ENCODE results near the gene NACC1.

NACC1 gene

DNA sequence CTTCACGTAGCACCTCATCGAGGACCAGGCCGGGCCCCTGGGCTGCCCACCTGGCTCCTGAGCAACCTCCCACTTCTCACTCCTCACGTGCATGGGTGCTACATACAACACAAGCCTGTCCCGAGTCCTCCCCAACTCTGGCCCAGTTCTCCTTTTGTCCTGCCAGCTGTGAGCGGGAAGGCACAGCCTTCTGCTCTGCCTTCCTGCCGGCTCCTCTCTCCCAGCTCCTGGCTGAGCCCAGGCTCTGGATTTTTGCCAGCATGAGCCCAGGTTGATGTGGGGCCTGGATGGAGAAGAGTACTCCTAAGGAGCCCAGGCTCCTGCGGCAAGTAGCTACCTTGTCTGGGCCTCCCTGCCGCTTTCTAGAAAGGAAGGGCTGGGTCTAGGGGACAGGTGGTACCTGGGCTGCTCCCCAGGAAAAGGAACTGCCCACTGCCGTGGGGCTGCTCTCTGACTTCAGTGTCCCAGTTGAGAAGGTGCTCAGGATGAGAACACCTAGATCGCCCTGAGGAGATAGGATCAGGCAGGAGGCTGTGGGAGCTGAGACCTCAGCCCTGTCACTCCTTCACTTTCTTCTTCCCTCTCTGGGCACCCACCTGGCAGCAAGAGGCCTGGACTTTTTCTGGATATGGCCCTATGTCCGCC is 39.0 kb upstream of the NACC1 start:
- DNase-seq (ENCODE audit: low read depth): no peak
- H3K4me3 ChIP-seq (ENCODE audit: low read depth, low read length): no peak overlapping the region
- TF ChIP-seq, protein P1, sequence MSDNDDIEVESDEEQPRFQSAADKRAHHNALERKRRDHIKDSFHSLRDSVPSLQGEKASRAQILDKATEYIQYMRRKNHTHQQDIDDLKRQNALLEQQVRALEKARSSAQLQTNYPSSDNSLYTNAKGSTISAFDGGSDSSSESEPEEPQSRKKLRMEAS (IDR thresholded peaks at IDR 0.05; ENCODE audit: low read depth, low read length): no peak
- TF ChIP-seq MYC (IDR thresholded peaks at IDR 0.05; ENCODE audit: low read depth, low read length): no peak
- TF ChIP-seq, protein P2, sequence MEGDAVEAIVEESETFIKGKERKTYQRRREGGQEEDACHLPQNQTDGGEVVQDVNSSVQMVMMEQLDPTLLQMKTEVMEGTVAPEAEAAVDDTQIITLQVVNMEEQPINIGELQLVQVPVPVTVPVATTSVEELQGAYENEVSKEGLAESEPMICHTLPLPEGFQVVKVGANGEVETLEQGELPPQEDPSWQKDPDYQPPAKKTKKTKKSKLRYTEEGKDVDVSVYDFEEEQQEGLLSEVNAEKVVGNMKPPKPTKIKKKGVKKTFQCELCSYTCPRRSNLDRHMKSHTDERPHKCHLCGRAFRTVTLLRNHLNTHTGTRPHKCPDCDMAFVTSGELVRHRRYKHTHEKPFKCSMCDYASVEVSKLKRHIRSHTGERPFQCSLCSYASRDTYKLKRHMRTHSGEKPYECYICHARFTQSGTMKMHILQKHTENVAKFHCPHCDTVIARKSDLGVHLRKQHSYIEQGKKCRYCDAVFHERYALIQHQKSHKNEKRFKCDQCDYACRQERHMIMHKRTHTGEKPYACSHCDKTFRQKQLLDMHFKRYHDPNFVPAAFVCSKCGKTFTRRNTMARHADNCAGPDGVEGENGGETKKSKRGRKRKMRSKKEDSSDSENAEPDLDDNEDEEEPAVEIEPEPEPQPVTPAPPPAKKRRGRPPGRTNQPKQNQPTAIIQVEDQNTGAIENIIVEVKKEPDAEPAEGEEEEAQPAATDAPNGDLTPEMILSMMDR (IDR thresholded peaks at IDR 0.05; ENCODE audit: low read depth, low read length): no peak
- TF ChIP-seq POLR2A (IDR thresholded peaks at IDR 0.05; ENCODE audit: extremely low read depth, insufficient read length): no peak

DNA sequence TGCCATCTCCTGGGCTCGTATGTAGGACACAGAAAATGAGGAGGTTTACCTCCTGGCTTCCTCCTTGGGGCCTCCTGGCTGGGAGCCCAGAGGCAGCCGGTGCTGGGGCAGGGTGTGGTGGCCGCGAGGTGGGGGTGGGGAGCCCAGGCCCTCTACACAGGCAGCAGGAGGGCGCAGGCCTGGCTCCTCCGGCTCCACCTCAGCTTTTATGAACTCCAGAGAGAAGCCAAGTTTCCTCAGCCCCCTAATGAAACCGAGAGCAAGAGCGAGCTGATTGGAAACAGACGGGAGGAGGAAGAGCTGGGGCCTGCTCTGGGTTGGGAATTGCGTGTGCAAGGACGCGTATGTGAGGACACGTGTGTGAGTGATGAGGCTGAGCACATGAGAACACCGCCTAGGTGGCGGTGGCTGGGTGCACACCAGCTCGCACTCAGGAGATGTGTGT is 38.5 kb upstream of the NACC1 start:
- no peak overlapping the region for H3K4me3 ChIP-seq (ENCODE audit: low read depth, low read length)
- TF ChIP-seq, protein P2 (IDR thresholded peaks at IDR 0.05; ENCODE audit: low read depth, low read length): no peak
- TF ChIP-seq, protein P1 (IDR thresholded peaks at IDR 0.05; ENCODE audit: low read depth, low read length): no peak
- TF ChIP-seq POLR2A (IDR thresholded peaks at IDR 0.05; ENCODE audit: extremely low read depth, insufficient read length) (no peak), MYC (IDR thresholded peaks at IDR 0.05; ENCODE audit: low read depth, low read length) (no peak)
- no peak for DNase-seq (ENCODE audit: low read depth)

DNA sequence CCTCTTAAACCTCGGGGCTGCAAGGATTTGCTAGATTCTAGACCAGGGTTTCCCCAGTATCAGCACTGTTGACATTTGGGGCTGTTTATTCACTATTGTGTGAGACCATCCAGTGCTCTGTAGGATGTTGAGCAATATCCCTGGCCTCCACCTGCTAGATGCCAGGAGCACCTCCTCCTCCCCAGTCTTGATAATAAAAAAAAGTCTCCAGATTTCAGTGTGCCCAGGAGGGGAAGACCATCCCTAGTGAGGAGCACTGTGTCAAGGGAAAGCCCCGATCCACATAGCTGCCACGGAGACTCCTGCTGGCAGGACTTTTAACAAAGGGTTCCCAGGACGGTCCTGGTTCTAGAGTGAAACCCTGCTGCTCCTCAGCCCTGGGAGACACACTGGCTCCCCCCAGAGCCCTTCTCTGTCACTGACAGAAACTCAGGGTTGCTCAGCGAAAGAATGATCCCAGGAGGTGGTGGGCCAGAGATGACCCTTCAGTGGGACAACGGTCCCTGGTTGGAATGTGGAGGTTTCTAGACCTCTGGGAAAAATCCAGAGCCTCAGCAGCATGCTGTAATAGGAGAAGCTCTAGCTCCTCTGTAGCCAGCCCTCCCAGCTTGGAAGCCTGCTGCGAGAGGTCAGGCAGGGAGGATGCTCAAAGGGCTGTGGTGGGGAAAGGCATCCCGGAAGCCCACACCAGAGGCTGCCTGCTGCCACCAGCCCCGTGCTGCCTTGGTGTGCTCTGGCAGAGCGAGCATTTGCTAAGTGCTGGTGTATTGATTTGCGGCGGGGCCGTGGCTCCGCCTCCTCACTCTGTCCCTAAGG is 35.7 kb upstream of the NACC1 start:
- peak; percentile 30 for DNase-seq (ENCODE audit: low read depth)
- no peak for TF ChIP-seq MYC (IDR thresholded peaks at IDR 0.05; ENCODE audit: low read depth, low read length)
- TF ChIP-seq, protein P2 (IDR thresholded peaks at IDR 0.05; ENCODE audit: low read depth, low read length): peak; percentile 23
- H3K4me3 ChIP-seq (ENCODE audit: low read depth, low read length): no peak overlapping the region

DNA sequence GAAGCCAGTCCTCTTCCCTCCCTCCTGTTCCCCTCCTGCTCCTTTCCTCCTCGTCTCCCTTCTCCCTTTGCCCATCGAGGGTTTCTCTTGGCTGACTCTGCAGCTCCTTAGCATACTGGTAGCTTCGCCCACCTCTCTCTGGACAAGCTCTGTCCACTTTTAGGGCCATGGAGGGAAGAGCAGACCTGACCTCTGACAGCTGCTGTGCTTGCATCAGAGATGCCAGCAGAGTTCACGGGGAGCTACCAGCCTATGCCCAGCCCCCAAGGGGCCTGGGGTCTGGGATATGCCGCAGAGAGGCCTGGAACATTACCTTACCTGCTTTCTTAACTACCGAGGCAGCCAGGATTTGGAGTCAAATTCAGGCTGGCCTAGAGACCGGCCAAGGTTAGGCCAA is 35.1 kb upstream of the NACC1 start:
- H3K4me3 ChIP-seq (ENCODE audit: low read depth, low read length): no peak overlapping the region
- DNase-seq (ENCODE audit: low read depth): no peak
- TF ChIP-seq MYC (IDR thresholded peaks at IDR 0.05; ENCODE audit: low read depth, low read length) (no peak), POLR2A (IDR thresholded peaks at IDR 0.05; ENCODE audit: extremely low read depth, insufficient read length) (no peak)
- TF ChIP-seq, protein P2 (IDR thresholded peaks at IDR 0.05; ENCODE audit: low read depth, low read length): no peak
- TF ChIP-seq, protein P1 (IDR thresholded peaks at IDR 0.05; ENCODE audit: low read depth, low read length): no peak

DNA sequence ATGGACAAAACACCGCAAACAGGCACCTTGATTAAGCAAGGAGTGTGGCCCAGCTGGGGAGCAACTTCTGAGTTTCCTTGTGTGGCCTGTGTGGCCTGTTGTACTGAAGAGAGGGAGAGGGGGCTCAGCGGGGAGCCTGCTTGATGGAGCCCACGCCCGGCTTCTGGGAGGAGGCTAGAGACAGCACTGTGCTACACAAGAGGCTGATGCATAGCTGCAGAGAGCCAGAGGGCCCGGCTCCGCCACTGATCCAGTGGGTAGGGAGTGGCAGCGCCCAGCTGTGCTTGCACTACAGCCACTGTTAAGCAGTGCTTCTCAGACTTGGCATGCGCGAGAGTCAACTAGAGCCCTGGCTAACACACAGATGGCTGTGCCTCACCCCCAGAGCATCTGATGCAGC is 34.4 kb upstream of the NACC1 start:
- DNase-seq (ENCODE audit: low read depth): no peak
- TF ChIP-seq MYC (IDR thresholded peaks at IDR 0.05; ENCODE audit: low read depth, low read length) (no peak), POLR2A (IDR thresholded peaks at IDR 0.05; ENCODE audit: extremely low read depth, insufficient read length) (no peak)
- TF ChIP-seq, protein P2 (IDR thresholded peaks at IDR 0.05; ENCODE audit: low read depth, low read length): no peak
- TF ChIP-seq, protein P1 (IDR thresholded peaks at IDR 0.05; ENCODE audit: low read depth, low read length): no peak
- no peak overlapping the region for H3K4me3 ChIP-seq (ENCODE audit: low read depth, low read length)

All from NB4 (cell line).